Natural killer cell (primary cell): ENCODE data around the gene CWC27. TPM values are rescaled to one million over a fixed set of nuclear protein-coding genes. Genes with fewer than 3 reads are reported as not detected.

Source experiments
- ATAC-seq, 3 donors: fragments of 150-1000 bp in 2 of 3; fragments of 200-7000 bp in 1 of 3; cut with Tn5 transposase; 1 replicate in 1 of 3; 2 replicates in 2 of 3; pipeline ENCODE4 v1.10.0; 2021; ENCODE audit warnings: mild to moderate bottlenecking in 2 of 3, moderate library complexity in 2 of 3
- DNase-seq, 2 donors: peaks; one replicate each; pipeline versions ENCODE4 v3.0.0 to v3.0.0-alpha.2; 2013 to 2021; ENCODE audit warnings: mixed read lengths in 1 of 2
- H3K27ac ChIP-seq: one replicate; pipeline ENCODE4 v1.5.1; 2013; ENCODE audit warnings: mild to moderate bottlenecking, low read length
- H3K27me3 ChIP-seq: one replicate; pipeline ENCODE4 v1.6.1; 2013; ENCODE audit warnings: low read length; ENCODE audit not compliant: control insufficient read depth, insufficient read depth
- H3K36me3 ChIP-seq: one replicate; pipeline ENCODE4 v1.6.1; 2013; ENCODE audit warnings: low read length; ENCODE audit not compliant: control insufficient read depth, insufficient read depth
- H3K4me1 ChIP-seq: one replicate; pipeline ENCODE4 v1.6.1; 2013; ENCODE audit warnings: low read length; ENCODE audit not compliant: control insufficient read depth, insufficient read depth
- H3K4me3 ChIP-seq: one replicate; pipeline ENCODE4 v1.5.1; 2013; ENCODE audit warnings: low read length
- H3K9me3 ChIP-seq: one replicate; pipeline ENCODE4 v1.6.1; 2013; ENCODE audit warnings: low read length; ENCODE audit not compliant: control insufficient read depth, insufficient read depth
- H3K27ac Mint-ChIP-seq, 2 donors: one replicate each; pipeline ENCODE4 v1.8.0; 2022; ENCODE audit warnings: mild to moderate bottlenecking in 2 of 2, mixed read lengths in 2 of 2, moderate library complexity in 1 of 2
- H3K27me3 Mint-ChIP-seq, 2 donors: one replicate each; pipeline ENCODE4 v1.8.0; 2022; ENCODE audit warnings: low read depth in 2 of 2, mixed read lengths in 2 of 2
- H3K36me3 Mint-ChIP-seq: one replicate; pipeline ENCODE4 v1.8.0; 2022; ENCODE audit warnings: mixed read lengths
- H3K4me1 Mint-ChIP-seq, 2 donors: one replicate each; pipeline ENCODE4 v1.8.0; 2022; ENCODE audit warnings: mixed read lengths in 2 of 2
- H3K4me3 Mint-ChIP-seq: one replicate; pipeline ENCODE4 v1.8.0; 2022; ENCODE audit warnings: mild to moderate bottlenecking, moderate library complexity, mixed read lengths
- H3K9me3 Mint-ChIP-seq, 2 donors: one replicate each; pipeline ENCODE4 v1.8.0; 2022; ENCODE audit warnings: mixed read lengths in 2 of 2
- CTCF ChIP-seq: fragments of 200-600 bp; IDR thresholded peaks from one replicate; pipeline ENCODE4 v1.8.0; 2022; ENCODE audit warnings: antibody characterized with exemption
- WGBS: methylation state at CpG from one replicate; pipeline ENCODE4 v1.1.7; 2013; ENCODE audit warnings: missing lambda C conversion rate; ENCODE audit not compliant: insufficient coverage; 5-methylcytosine and 5-hydroxymethylcytosine counted together
- intact Hi-C: fragments of 100-400 bp; cut with micrococcal nuclease; formaldehyde crosslinking; loops from one replicate; pipeline ENCODE4 v1.14.2; 2022
- total RNA-seq, 4 donors: library from RNA; stranded (reverse); fragments of 120-200 nt in 1 of 4; gene quantifications; one replicate each; pipeline versions ENCODE4 v1.2.3 to v1.2.4, GENCODE V29; 2013 to 2022

CWC27 gene
- total RNA-seq, 3 donors from 2014 or later (not counting 1 experiment from before 2014, with no cell fraction given): 21.6 to 26.3 (median 25.7) TPM

- peaks cover 0 to 5% of the 10 kb centered on the region in 2 donors for H3K4me1 Mint-ChIP-seq
- Histone ChIP-seq H3K9me3 (peaks cover 3% of the 10 kb centered on the region), H3K4me1 (no peaks in the 10 kb centered on the region), H3K4me3 (no peak overlapping the region), H3K27ac (no peak overlapping the region), H3K27me3 (no peaks in the 10 kb centered on the region), H3K36me3 (no peaks in the 10 kb centered on the region)
- intact Hi-C loops: loop anchor here (1.0 kb wide), 1 partner anchor 524 kb away; no protein-coding TSS in a partner anchor
- peaks cover 2 to 5% of the 10 kb centered on the region in 2 donors for H3K9me3 Mint-ChIP-seq
- DNase-seq: peak in 1 of 2 donors; percentile 54
- H3K27ac Mint-ChIP-seq: no peak overlapping the region
- no peak for ATAC-seq
- H3K4me3 Mint-ChIP-seq: no peak overlapping the region
- peaks cover 11% of the 10 kb centered on the region for H3K36me3 Mint-ChIP-seq
- TF ChIP-seq CTCF: peak; percentile 41
- H3K27me3 Mint-ChIP-seq: no peaks in the 10 kb centered on the region
These were observed 190.1 kb downstream of the CWC27 start for GRCh38 chr5:64958757-64959391.

- Mint-ChIP-seq H3K4me3 (no peak overlapping the region), H3K27ac (no peak overlapping the region), H3K9me3 (peaks cover 2 to 5% of the 10 kb centered on the region in 2 donors), H3K36me3 (peaks cover 11% of the 10 kb centered on the region), H3K4me1 (peaks cover 0 to 5% of the 10 kb centered on the region in 2 donors), H3K27me3 (no peaks in the 10 kb centered on the region)
- Histone ChIP-seq H3K9me3 (peaks cover 3% of the 10 kb centered on the region), H3K27ac (no peak overlapping the region), H3K4me3 (no peak overlapping the region), H3K4me1 (no peaks in the 10 kb centered on the region), H3K36me3 (no peaks in the 10 kb centered on the region), H3K27me3 (no peaks in the 10 kb centered on the region)
- WGBS: no CpG with 5 or more reads among the region's 1 CpG
- no peak for ATAC-seq
- TF ChIP-seq CTCF: no peak
- intact Hi-C loops: no loop called here
- no peak for DNase-seq
These were observed 194.5 kb downstream of the CWC27 start for GRCh38 chr5:64963278-64963677.

GRCh38 chr5:64968591-64969110 lies 199.9 kb downstream of the CWC27 start:
- WGBS: 100% methylated on average over 1 of the region's 1 CpG
- Histone ChIP-seq H3K36me3 (peaks cover 3% of the 10 kb centered on the region), H3K9me3 (no peaks in the 10 kb centered on the region), H3K4me1 (no peaks in the 10 kb centered on the region), H3K27me3 (no peaks in the 10 kb centered on the region), H3K27ac (no peak overlapping the region), H3K4me3 (no peak overlapping the region)
- TF ChIP-seq CTCF: no peak
- Mint-ChIP-seq H3K27me3 (no peaks in the 10 kb centered on the region), H3K4me3 (no peak overlapping the region), H3K36me3 (no peaks in the 10 kb centered on the region), H3K4me1 (peaks cover 0 to 9% of the 10 kb centered on the region in 2 donors), H3K27ac (no peak overlapping the region), H3K9me3 (no peaks in the 10 kb centered on the region)
- ATAC-seq (no peak), DNase-seq (no peak)
- intact Hi-C loops: no loop called here

- Mint-ChIP-seq H3K4me1 (peaks cover 0 to 9% of the 10 kb centered on the region in 2 donors), H3K4me3 (no peak overlapping the region), H3K27ac (no peak overlapping the region), H3K36me3 (no peaks in the 10 kb centered on the region), H3K27me3 (no peaks in the 10 kb centered on the region), H3K9me3 (no peaks in the 10 kb centered on the region)
- TF ChIP-seq CTCF: no peak
- Histone ChIP-seq H3K9me3 (no peaks in the 10 kb centered on the region), H3K4me1 (no peaks in the 10 kb centered on the region), H3K36me3 (peaks cover 3% of the 10 kb centered on the region), H3K4me3 (no peak overlapping the region), H3K27me3 (no peaks in the 10 kb centered on the region), H3K27ac (no peak overlapping the region)
- ATAC-seq: no peak
- intact Hi-C loops: no loop called here
- DNase-seq: no peak
- 89% methylated on average over 5 of the region's 5 CpGs for WGBS
These were observed 200.8 kb downstream of the CWC27 start for GRCh38 chr5:64969578-64969977.
